ENCODE measurements around the gene TIAM2. TPM values are rescaled to one million over a fixed set of nuclear protein-coding genes. Genes with fewer than 3 reads are reported as not detected.

The TIAM2 gene
- total RNA-seq, 4 donors from 2014 or later, result 9.2 to 18.2 (median 11.4) TPM

GRCh38 chr6:155158030-155158843 is 163.1 kb downstream of the TIAM2 start:
- Histone ChIP-seq H3K4me1 (peaks cover 0 to 8% (median 0%) of the 10 kb centered on the region in 4 donors), H3K4me3 (no peak overlapping the region), H3K36me3 (no peaks in the 10 kb centered on the region), H3K9me3 (no peaks in the 10 kb centered on the region), H3K27me3 (no peaks in the 10 kb centered on the region), H3K27ac (no peak overlapping the region)
- no peak for TF ChIP-seq EP300 (IDR thresholded peaks at IDR 0.05)
- TF ChIP-seq POLR2A (IDR thresholded peaks at IDR 0.05), result no peak
- no peak for TF ChIP-seq CTCF (IDR thresholded peaks at IDR 0.05)
- no peak for DNase-seq (ENCODE audit: low spot score in 2 of 2)
- WGBS, 2 donors, result 70 to 76% methylated on average over 5 of the region's 5 CpGs

GRCh38 chr6:155162682-155163081 is 167.6 kb downstream of the TIAM2 start:
- TF ChIP-seq POLR2A (IDR thresholded peaks at IDR 0.05), result no peak
- no peak for TF ChIP-seq CTCF (IDR thresholded peaks at IDR 0.05)
- TF ChIP-seq EP300 (IDR thresholded peaks at IDR 0.05), result no peak
- WGBS, 2 donors, result 75 to 79% methylated on average over 3 of the region's 3 CpGs
- H3K4me1 ChIP-seq, result peaks cover 0 to 5% (median 0%) of the 10 kb centered on the region in 4 donors

GRCh38 chr6:155163601-155164000 is 168.5 kb downstream of the TIAM2 start:
- WGBS, 2 donors, result 80 to 90% methylated on average over 1 of the region's 1 CpG
- no peak for TF ChIP-seq CTCF (IDR thresholded peaks at IDR 0.05)
- no peak for TF ChIP-seq EP300 (IDR thresholded peaks at IDR 0.05)
- TF ChIP-seq POLR2A (IDR thresholded peaks at IDR 0.05), result no peak
- H3K4me3 ChIP-seq, result no peak overlapping the region

More at GRCh38 chr6:155162682-155163081, 167.6 kb downstream of the TIAM2 start:
- H3K27me3 ChIP-seq, result no peaks in the 10 kb centered on the region
- no peak overlapping the region for H3K27ac ChIP-seq
- H3K4me3 ChIP-seq, result no peak overlapping the region
- no peak for DNase-seq (ENCODE audit: low spot score in 2 of 2)
- no peaks in the 10 kb centered on the region for H3K9me3 ChIP-seq
- H3K36me3 ChIP-seq, result no peaks in the 10 kb centered on the region

GRCh38 chr6:155165029-155165710 is 170.1 kb downstream of the TIAM2 start:
- no peaks in the 10 kb centered on the region for H3K9me3 ChIP-seq

More at GRCh38 chr6:155163601-155164000, 168.5 kb downstream of the TIAM2 start:
- Histone ChIP-seq H3K27me3 (no peaks in the 10 kb centered on the region), H3K9me3 (no peaks in the 10 kb centered on the region), H3K27ac (no peak overlapping the region), H3K36me3 (no peaks in the 10 kb centered on the region), H3K4me1 (no peaks in the 10 kb centered on the region)
- DNase-seq (ENCODE audit: low spot score in 2 of 2), result no peak

More at GRCh38 chr6:155165029-155165710, 170.1 kb downstream of the TIAM2 start:
- H3K4me1 ChIP-seq, result no peaks in the 10 kb centered on the region
- no peak for DNase-seq (ENCODE audit: low spot score in 2 of 2)
- no peaks in the 10 kb centered on the region for H3K27me3 ChIP-seq
- H3K36me3 ChIP-seq, result no peaks in the 10 kb centered on the region
- no peak overlapping the region for H3K27ac ChIP-seq
- WGBS, 2 donors, result 90% methylated on average over 12 of the region's 12 CpGs
- H3K4me3 ChIP-seq, result no peak overlapping the region
- TF ChIP-seq EP300 (IDR thresholded peaks at IDR 0.05) (no peak), POLR2A (IDR thresholded peaks at IDR 0.05) (no peak), CTCF (IDR thresholded peaks at IDR 0.05) (no peak)

All from tibial nerve (tissue), 4 donors.